B cell (primary cell): ENCODE results near the gene FERMT3. TPM values are rescaled to one million over a fixed set of nuclear protein-coding genes. Genes with fewer than 3 reads are reported as not detected.

Source experiments
- ATAC-seq: fragments of 200-7000 bp; cut with Tn5 transposase; one replicate; pipeline ENCODE4 v1.10.0; 2021; ENCODE audit warnings: low read depth, mild to moderate bottlenecking, moderate number of reproducible peaks, moderate library complexity
- CTCF ChIA-PET: fragments of 350-600 bp; sonication (Branson Sonifier 250); formaldehyde crosslinking; loops from one replicate; lab custom pipeline; 2021; ENCODE audit warnings: antibody characterized with exemption, inconsistent platforms; lab: Charles Lee
- POLR2A ChIA-PET: fragments of 350-600 bp; sonication (Branson Sonifier 250); formaldehyde crosslinking; loops from one replicate; lab custom pipeline; 2021; ENCODE audit warnings: antibody characterized with exemption; lab: Charles Lee
- DNase-seq: peaks from one replicate; pipeline ENCODE4 v3.0.0; 2013
- H2AFZ ChIP-seq: 2 replicates; pipeline ENCODE4 v1.6.1; 2012; ENCODE audit warnings: mild to moderate bottlenecking, low read depth, low read length; ENCODE audit not compliant: insufficient read depth, poor library complexity, severe bottlenecking
- H3K27ac ChIP-seq, 2 donors: 1 replicate in 1 of 2; 2 replicates in 1 of 2; pipeline ENCODE4 v1.5.1; 2012 to 2013; ENCODE audit warnings: low read length in 2 of 2, mild to moderate bottlenecking in 2 of 2, moderate library complexity in 1 of 2
- H3K27me3 ChIP-seq, 4 experiments: fragments of 200-600 bp in 1 of 4; sonication (generic) in 1 of 4; replicated peaks in 1 of 4; 1 replicate in 2 of 4; 2 replicates in 2 of 4; pipeline versions ENCODE4 v1.6.1 to v1.7.0; 2013 to 2016; ENCODE audit warnings: low read length in 3 of 4, mild to moderate bottlenecking in 2 of 4, mixed read lengths in 1 of 4, moderate library complexity in 1 of 4; ENCODE audit not compliant: insufficient read depth in 4 of 4, control insufficient read depth in 3 of 4; ENCODE audit errors: control extremely low read depth in 1 of 4
- H3K36me3 ChIP-seq, 2 experiments: replicated peaks in 1 of 2; 1 replicate in 1 of 2; 2 replicates in 1 of 2; pipeline versions ENCODE4 v1.6.1 to v1.7.1; 2013; ENCODE audit warnings: low read length in 1 of 2; ENCODE audit not compliant: insufficient read depth in 2 of 2, control insufficient read depth in 1 of 2; ENCODE audit errors: control extremely low read depth in 1 of 2, extremely low read depth in 1 of 2
- H3K4me1 ChIP-seq, 2 donors: fragments of 200-600 bp in 1 of 2; sonication (generic) in 1 of 2; 1 replicate in 1 of 2; 2 replicates in 1 of 2; pipeline versions ENCODE4 v1.5.1 to v1.6.1; 2013 to 2017; ENCODE audit warnings: low read length in 2 of 2; ENCODE audit not compliant: control insufficient read depth in 2 of 2, insufficient read depth in 2 of 2
- H3K4me2 ChIP-seq: replicated peaks from 2 replicates; pipeline ENCODE3; 2012; ENCODE audit warnings: mild to moderate bottlenecking, low read depth, low read length; ENCODE audit not compliant: poor library complexity, severe bottlenecking
- H3K4me3 ChIP-seq, 5 experiments: fragments of 200-600 bp in 1 of 5; sonication (generic) in 1 of 5; 1 replicate in 3 of 5; 2 replicates in 2 of 5; pipeline versions ENCODE4 v1.5.1 to v1.7.0; 2011 to 2016; ENCODE audit warnings: low read length in 4 of 5, mild to moderate bottlenecking in 4 of 5, low read depth in 2 of 5, control low read depth in 1 of 5, moderate library complexity in 1 of 5; ENCODE audit not compliant: insufficient read depth in 1 of 5; ENCODE audit errors: control extremely low read depth in 1 of 5, extremely low read depth in 1 of 5
- H3K79me2 ChIP-seq: fragments of 200-600 bp; sonication (generic); one replicate; pipeline ENCODE4 v1.6.0; 2016; ENCODE audit warnings: low read length; ENCODE audit not compliant: control insufficient read depth, insufficient read depth
- H3K9ac ChIP-seq: fragments of 200-600 bp; sonication (generic); 2 replicates; pipeline ENCODE4 v1.6.1; 2017; ENCODE audit warnings: mild to moderate bottlenecking, low read length, moderate library complexity
- H3K9me3 ChIP-seq, 3 donors: one replicate each; pipeline versions ENCODE4 v1.6.1 to v1.7.1; 2013; ENCODE audit warnings: low read length in 2 of 3; ENCODE audit not compliant: control insufficient read depth in 2 of 3, insufficient read depth in 1 of 3; ENCODE audit errors: control extremely low read depth in 1 of 3
- H4K20me1 ChIP-seq: 2 replicates; pipeline ENCODE4 v1.6.0; 2012; ENCODE audit warnings: mild to moderate bottlenecking, low read length; ENCODE audit not compliant: insufficient read depth, control insufficient read depth, poor library complexity, severe bottlenecking
- H3K27ac Mint-ChIP-seq: one replicate; pipeline ENCODE4 v1.8.0; 2021; ENCODE audit warnings: mixed read lengths
- H3K27me3 Mint-ChIP-seq: one replicate; pipeline ENCODE4 v1.8.0; 2021; ENCODE audit warnings: mixed read lengths
- H3K4me1 Mint-ChIP-seq: one replicate; pipeline ENCODE4 v1.8.0; 2021; ENCODE audit warnings: mixed read lengths
- H3K4me3 Mint-ChIP-seq: one replicate; pipeline ENCODE4 v1.8.0; 2021; ENCODE audit warnings: mixed read lengths
- H3K9me3 Mint-ChIP-seq: one replicate; pipeline ENCODE4 v1.8.0; 2022; ENCODE audit warnings: mixed read lengths; ENCODE audit not compliant: insufficient read depth
- EZH2 ChIP-seq: IDR thresholded peaks from 2 replicates; pipeline ENCODE4 v1.6.1; 2012; ENCODE audit warnings: borderline replicate concordance, low read depth, mild to moderate bottlenecking, moderate library complexity, low read length; ENCODE audit not compliant: insufficient read depth, poor library complexity, severe bottlenecking
- WGBS: methylation state at CpG from one replicate; pipeline ENCODE4 v1.1.5; 2013; ENCODE audit warnings: missing lambda C conversion rate; ENCODE audit not compliant: insufficient coverage; 5-methylcytosine and 5-hydroxymethylcytosine counted together
- intact Hi-C: fragments of 100-400 bp; cut with micrococcal nuclease; formaldehyde crosslinking; loops from one replicate; pipeline ENCODE4 v1.10.0; 2022
- polyA plus RNA-seq: library from polyadenylated mRNA; depleted of rRNA; stranded (reverse); fragments of >200 nt; gene quantifications from 2 replicates; pipeline ENCODE4 v1.2.3, GENCODE V29; 2012
- total RNA-seq, 2 donors: library from RNA; stranded (reverse); fragments of 120-200 nt in 1 of 2; gene quantifications; 1 replicate in 1 of 2; 2 replicates in 1 of 2; pipeline versions ENCODE4 v1.2.3 to v1.2.4, GENCODE V29; 2013 to 2022
- TF ChIP-seq, protein P1 (sequence below): fragments of 200-600 bp; IDR thresholded peaks from one replicate; pipeline ENCODE4 v1.8.0; 2022; ENCODE audit warnings: antibody characterized with exemption, mild to moderate bottlenecking

The FERMT3 gene
- total and polyA plus RNA-seq, 2 donors (not counting 1 experiment from before 2014, with no cell fraction given), result 96.2 to 170 TPM

DNA sequence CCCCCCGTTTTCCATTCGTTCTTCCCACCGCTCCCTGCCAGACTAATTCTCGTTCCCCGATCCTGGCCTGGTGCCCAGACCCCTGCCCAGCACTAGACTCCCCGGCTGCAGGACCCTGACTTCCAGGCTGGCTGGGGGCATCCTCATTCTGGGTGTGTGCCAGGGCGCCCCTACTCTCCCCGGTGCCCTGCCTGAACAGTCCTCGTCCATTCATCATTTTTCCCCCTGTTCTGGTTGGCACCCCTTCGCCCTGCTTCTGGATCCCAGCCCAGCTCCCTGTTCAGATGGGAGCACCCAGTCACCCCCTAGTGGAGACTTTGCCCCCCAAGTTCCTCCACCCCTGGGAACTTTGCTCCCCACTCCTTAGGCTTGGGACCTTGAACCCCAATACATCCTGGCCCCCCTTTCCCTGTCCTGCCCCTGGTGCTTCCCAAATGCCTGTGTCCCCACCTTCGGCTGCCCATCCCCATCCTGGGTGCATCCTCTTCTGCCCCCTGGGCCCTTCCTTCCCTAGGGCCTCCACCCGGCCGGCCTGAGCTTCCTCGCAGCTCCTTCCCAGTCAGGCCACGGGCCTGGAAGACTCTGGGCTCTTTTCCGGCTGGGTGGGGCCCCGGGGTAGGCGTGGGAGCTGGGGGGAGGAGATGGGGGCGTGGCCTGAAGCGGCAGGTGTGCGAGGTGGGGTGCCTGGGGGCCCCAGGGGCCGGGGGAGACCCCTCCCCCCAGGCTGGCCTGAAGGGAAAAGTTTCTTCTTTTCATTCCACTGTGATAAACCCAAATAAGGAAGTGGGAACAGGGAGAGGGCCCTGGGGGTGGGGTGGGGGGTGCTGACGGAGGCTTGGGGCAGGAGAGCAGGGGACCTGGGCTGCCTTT is 45.7 kb downstream of the FERMT3 start:
- H3K27me3 ChIP-seq, result no peaks in the 10 kb centered on the region
- Mint-ChIP-seq H3K27ac (peak overlapping the region; percentile 76), H3K27me3 (no peaks in the 10 kb centered on the region), H3K9me3 (no peaks in the 10 kb centered on the region), H3K4me1 (peaks cover 22% of the 10 kb centered on the region), H3K4me3 (peak overlapping the region; percentile 88)
- ATAC-seq, result no peak
- peak; percentile 63 for DNase-seq
- peak overlapping the region; percentile 39 to 87 (median 63) for H3K4me3 ChIP-seq
- H4K20me1 ChIP-seq, result no peaks in the 10 kb centered on the region
- H3K4me2 ChIP-seq, result peak overlapping the region; percentile 90
- intact Hi-C loops, result no loop called here
- H3K79me2 ChIP-seq, result peaks cover 4% of the 10 kb centered on the region
- H2AFZ ChIP-seq, result peak overlapping the region; percentile 82
- H3K36me3 ChIP-seq, result no peaks in the 10 kb centered on the region
- 2% methylated on average over 14 of the region's 23 CpGs for WGBS
- H3K9me3 ChIP-seq, result no peaks in the 10 kb centered on the region
- TF ChIP-seq EZH2, result no peak
- TF ChIP-seq, protein P1, sequence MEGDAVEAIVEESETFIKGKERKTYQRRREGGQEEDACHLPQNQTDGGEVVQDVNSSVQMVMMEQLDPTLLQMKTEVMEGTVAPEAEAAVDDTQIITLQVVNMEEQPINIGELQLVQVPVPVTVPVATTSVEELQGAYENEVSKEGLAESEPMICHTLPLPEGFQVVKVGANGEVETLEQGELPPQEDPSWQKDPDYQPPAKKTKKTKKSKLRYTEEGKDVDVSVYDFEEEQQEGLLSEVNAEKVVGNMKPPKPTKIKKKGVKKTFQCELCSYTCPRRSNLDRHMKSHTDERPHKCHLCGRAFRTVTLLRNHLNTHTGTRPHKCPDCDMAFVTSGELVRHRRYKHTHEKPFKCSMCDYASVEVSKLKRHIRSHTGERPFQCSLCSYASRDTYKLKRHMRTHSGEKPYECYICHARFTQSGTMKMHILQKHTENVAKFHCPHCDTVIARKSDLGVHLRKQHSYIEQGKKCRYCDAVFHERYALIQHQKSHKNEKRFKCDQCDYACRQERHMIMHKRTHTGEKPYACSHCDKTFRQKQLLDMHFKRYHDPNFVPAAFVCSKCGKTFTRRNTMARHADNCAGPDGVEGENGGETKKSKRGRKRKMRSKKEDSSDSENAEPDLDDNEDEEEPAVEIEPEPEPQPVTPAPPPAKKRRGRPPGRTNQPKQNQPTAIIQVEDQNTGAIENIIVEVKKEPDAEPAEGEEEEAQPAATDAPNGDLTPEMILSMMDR, result peak; percentile 39
- ChIA-PET POLR2A (interaction anchor here (0.7 to 1.2 kb wide), 5 partner anchors 10 to 48 kb away, joined by 3 to 6 read pairs (median 3); partner anchors contain the start of genes BAD and GPR137), CTCF (interaction anchor here (0.7 to 10.4 kb wide), 12 partner anchors 11 to 103 kb away, joined by 3 to 141 read pairs (median 6); partner anchors contain the start of genes CATSPERZ, FERMT3, FKBP2 and NUDT22)
- no peak overlapping the region for H3K27ac ChIP-seq
- H3K4me1 ChIP-seq, result peaks cover 17 to 30% of the 10 kb centered on the region in 2 donors
- peak overlapping the region; percentile 76 for H3K9ac ChIP-seq

DNA sequence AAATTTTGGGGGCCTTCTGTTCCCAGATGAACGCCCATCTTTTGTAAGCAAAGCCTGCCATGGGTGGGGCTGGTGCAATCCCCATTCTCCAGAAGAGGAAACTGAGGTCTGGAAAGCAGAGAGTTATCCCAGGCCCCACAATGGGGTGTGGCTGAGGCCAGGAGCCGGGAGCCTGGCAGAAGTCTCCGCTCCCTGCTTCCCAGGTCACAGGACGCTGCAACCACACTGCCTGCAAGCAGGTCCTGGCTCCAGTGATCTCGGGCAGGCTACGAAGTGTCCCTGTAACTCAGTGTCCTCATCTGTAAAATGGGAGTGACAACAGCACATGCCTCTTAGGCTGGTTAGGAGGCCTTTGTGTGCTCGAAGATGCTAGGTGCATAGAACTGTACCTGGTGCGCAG is 46.5 kb downstream of the FERMT3 start:
- H3K4me3 ChIP-seq, result no peak overlapping the region
- POLR2A ChIA-PET, result no interaction called here
- no peak overlapping the region for H3K9ac ChIP-seq
- H3K9me3 ChIP-seq, result no peaks in the 10 kb centered on the region
- 91% methylated on average over 8 of the region's 8 CpGs for WGBS
- no peak overlapping the region for H3K27ac Mint-ChIP-seq
- H3K4me2 ChIP-seq, result peak overlapping the region; percentile 90
- H3K27me3 ChIP-seq, result no peaks in the 10 kb centered on the region
- peak overlapping the region; percentile 41 for H3K4me3 Mint-ChIP-seq
- H3K4me1 Mint-ChIP-seq, result peaks cover 18% of the 10 kb centered on the region
- no peaks in the 10 kb centered on the region for H3K27me3 Mint-ChIP-seq
- no peak for ATAC-seq
- no peaks in the 10 kb centered on the region for H3K36me3 ChIP-seq
- no peak for DNase-seq
- peaks cover 17 to 23% of the 10 kb centered on the region in 2 donors for H3K4me1 ChIP-seq
- no peaks in the 10 kb centered on the region for H4K20me1 ChIP-seq
- no peak overlapping the region for H3K27ac ChIP-seq
- CTCF ChIA-PET, result interaction anchor here (3.8 to 10.4 kb wide), 3 partner anchors 16 to 49 kb away, joined by 25 to 141 read pairs (median 51); partner anchors contain the start of genes CATSPERZ and FERMT3
- H3K9me3 Mint-ChIP-seq, result no peaks in the 10 kb centered on the region
- intact Hi-C loops, result no loop called here
- no peak for TF ChIP-seq EZH2
- TF ChIP-seq, protein P1, result no peak
- H2AFZ ChIP-seq, result no peak overlapping the region
- H3K79me2 ChIP-seq, result peaks cover 4% of the 10 kb centered on the region
